Transverse colon (tissue), 4 donors: ENCODE data around the gene DENND1A.

Source experiments
- EP300 ChIP-seq: sonication (generic); formaldehyde crosslinking; IDR thresholded peaks from one replicate; pipeline ENCODE4 v1.6.1; 2017; ENCODE audit warnings: antibody characterized with exemption, low read depth
- POLR2A ChIP-seq: fragments of 450-650 bp; IDR thresholded peaks from one replicate; pipeline ENCODE4 v1.6.1; 2016; ENCODE audit warnings: antibody characterized with exemption, mild to moderate bottlenecking, moderate library complexity
- POLR2AphosphoS5 ChIP-seq, 3 donors: sonication (generic); formaldehyde crosslinking; IDR thresholded peaks; one replicate each; pipeline ENCODE4 v1.6.1; 2016; ENCODE audit warnings: antibody characterized with exemption in 3 of 3
- TF ChIP-seq, protein P1 (sequence below), 5 experiments: fragments of 200-600 bp in 3 of 5; fragments of 450-650 bp in 2 of 5; sonication (generic) in 3 of 5; IDR thresholded peaks; 1 replicate in 2 of 5; 2 replicates in 3 of 5; pipeline ENCODE4 v1.5.1; 2016 to 2017; ENCODE audit warnings: antibody characterized with exemption in 5 of 5, inconsistent platforms in 3 of 5, mild to moderate bottlenecking in 2 of 5, moderate library complexity in 1 of 5

DNA sequence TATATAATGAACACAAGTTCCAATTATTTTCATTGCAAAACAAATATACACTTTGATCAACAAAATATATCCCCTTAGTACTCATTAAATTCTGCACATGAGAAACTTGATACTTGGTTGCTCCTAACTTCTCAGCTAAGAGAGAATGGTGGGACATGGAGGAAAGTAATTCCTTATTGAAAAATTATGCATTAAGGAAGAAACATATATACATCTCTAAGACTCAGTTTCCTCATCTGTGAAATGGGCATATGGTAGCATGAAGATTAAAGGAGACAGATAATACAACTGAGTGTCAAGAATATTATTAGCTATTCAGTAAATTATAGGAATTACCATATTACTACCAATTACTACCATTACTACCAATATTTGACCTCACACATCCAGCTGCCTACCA, 488.2 kb downstream of the DENND1A start:
- TF ChIP-seq POLR2A (no peak), EP300 (no peak), POLR2AphosphoS5 (IDR thresholded peaks at IDR 0.05) (no peak)
- TF ChIP-seq, protein P1, sequence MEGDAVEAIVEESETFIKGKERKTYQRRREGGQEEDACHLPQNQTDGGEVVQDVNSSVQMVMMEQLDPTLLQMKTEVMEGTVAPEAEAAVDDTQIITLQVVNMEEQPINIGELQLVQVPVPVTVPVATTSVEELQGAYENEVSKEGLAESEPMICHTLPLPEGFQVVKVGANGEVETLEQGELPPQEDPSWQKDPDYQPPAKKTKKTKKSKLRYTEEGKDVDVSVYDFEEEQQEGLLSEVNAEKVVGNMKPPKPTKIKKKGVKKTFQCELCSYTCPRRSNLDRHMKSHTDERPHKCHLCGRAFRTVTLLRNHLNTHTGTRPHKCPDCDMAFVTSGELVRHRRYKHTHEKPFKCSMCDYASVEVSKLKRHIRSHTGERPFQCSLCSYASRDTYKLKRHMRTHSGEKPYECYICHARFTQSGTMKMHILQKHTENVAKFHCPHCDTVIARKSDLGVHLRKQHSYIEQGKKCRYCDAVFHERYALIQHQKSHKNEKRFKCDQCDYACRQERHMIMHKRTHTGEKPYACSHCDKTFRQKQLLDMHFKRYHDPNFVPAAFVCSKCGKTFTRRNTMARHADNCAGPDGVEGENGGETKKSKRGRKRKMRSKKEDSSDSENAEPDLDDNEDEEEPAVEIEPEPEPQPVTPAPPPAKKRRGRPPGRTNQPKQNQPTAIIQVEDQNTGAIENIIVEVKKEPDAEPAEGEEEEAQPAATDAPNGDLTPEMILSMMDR (IDR thresholded peaks at IDR 0.05) = no peak
